Activated T-cell treated with anti-CD3 and anti-CD28 coated beads for 4 hours (primary cell): ENCODE results near the gene CCDC93.
"Not testable (repeated sequence)": the region's sequence is repeated elsewhere in the genome, so short reads cannot be mapped to it uniquely, and the experiment has no call there.

Source experiments
- DNase-seq: peaks from one replicate; pipeline ENCODE4 v3.0.0-alpha.2; 2020

Gene CCDC93

GRCh38 chr2:117949806-117950205 lies 64.1 kb downstream of the CCDC93 start:
- DNase-seq = no peak

DNA sequence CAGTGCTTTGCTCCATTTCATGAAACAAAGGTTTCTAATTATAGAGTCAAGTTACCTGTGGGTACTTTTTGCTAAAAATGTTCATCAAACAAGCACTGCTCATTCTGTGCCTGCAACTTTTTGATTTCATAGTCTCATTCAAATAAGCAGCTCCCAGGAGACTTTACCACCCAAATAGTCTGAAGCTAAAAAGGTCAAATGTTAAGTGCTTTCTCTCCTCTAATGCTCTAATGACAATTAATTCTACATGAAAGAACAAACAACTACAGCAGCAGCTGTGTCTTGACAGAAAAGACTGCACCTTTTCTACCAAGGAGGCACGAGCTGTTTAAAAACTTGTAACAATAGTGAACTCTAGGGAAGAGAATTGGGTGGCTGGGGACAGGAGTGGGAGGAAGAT lies 65.3 kb downstream of the CCDC93 start:
- no peak for DNase-seq

DNA sequence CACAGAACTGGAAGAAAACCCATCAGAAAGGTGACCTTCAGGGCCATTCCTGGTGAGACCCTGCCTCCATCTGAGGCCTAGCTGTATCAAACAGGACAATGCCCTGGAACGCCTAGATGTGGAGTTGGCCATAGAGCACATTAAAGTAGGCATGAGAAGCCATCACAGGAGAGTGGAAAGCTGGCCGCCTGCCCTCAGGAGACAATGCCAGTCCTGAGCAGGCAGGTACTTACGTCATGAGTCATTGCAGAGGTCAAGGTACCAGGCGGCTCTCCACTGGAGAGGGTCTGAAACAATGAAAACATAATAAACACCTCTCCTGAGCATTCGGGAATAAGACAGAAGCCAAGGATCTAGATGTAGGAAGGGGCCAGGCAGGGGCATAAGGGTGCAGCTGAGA lies 68.6 kb downstream of the CCDC93 start:
- no peak for DNase-seq

GRCh38 chr2:117944816-117945215 lies 69.1 kb downstream of the CCDC93 start:
- no peak for DNase-seq

DNA sequence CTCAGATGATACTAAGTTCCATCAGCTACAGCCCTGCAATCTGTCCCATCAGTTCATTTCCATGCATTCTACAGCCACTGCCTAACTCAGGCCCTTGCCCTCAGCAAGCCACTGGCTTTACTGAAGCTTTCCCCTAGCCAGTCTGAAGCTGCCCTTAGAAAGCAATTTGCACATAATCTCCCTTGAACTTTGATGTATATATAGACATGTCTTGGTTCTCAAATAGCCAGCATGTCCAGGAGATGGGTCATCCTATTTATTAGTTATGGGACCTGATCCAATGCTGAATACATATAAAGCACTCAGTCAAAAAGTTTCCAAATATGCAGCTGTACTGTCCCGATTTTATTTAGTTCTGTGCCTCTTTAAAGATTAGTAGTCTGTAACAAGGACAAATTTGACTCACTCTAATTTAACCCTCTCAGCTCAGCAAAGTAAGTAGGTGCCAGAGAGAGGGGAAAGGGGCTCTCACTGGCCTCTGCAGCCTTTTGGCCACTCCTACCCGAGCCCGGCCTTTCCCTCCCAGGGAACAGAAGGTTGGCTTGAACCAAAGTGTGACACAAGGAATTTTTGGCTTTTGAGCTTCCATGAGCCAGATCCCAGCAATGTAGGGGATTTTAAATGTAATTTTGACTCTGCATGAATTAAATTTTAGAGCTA lies 70.7 kb downstream of the CCDC93 start:
- DNase-seq = no peak

GRCh38 chr2:117942551-117942950 lies 71.3 kb downstream of the CCDC93 start:
- DNase-seq = no peak

GRCh38 chr2:117941693-117942092 lies 72.2 kb downstream of the CCDC93 start:
- no peak for DNase-seq

- DNase-seq = no peak
Observed at GRCh38 chr2:117940436-117940835, 73.4 kb downstream of the CCDC93 start.

GRCh38 chr2:117938611-117939010 lies 75.3 kb downstream of the CCDC93 start:
- DNase-seq = no peak

GRCh38 chr2:117936871-117937428 lies 76.9 kb downstream of the CCDC93 start:
- no peak for DNase-seq

- no peak for DNase-seq
Observed at GRCh38 chr2:117935954-117936353, 77.9 kb downstream of the CCDC93 start.

GRCh38 chr2:117935456-117935855 lies 78.4 kb downstream of the CCDC93 start:
- no peak for DNase-seq

DNA sequence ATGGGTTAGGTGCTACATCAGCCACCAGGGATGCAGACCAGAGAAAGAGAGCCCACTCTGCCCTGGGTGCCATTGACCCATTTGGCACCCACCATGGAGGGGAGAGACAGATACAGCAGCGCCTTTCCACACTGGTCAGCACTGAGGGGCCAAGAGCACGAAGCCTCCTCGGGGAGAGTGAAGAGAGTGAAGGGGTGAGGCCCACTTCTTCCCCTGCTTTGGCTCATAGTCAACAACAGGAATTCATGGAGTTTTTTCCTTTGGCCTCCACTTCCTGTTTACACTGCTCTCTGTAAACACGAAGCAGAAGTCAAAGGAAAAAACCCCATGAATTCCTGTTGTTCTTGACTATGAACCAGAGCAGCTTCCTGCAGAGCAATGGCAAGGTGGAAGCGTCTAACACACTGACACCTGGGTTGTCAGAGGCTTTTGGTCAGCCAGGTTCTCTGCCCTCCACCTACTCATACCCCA lies 80.0 kb downstream of the CCDC93 start:
- DNase-seq = no peak

DNA sequence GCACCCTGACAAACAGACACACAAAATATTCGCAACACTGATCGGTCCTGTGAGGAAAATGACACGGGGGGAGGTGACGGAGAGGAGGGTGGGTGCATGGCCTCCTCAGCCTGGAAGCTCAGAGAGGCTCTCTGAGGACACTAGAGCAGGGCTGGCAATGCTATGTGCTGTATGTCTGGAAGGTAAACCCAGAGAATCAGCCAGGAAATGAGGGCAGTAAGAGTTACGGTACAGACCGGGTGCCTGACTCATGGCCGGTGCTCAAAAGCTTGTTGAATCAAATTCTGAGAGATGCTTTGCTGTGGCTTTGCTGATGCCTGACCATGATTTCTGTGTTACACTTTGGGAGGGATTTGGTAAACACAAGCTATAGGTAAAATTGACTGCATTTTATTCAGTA lies 81.9 kb downstream of the CCDC93 start:
- no peak for DNase-seq

DNA sequence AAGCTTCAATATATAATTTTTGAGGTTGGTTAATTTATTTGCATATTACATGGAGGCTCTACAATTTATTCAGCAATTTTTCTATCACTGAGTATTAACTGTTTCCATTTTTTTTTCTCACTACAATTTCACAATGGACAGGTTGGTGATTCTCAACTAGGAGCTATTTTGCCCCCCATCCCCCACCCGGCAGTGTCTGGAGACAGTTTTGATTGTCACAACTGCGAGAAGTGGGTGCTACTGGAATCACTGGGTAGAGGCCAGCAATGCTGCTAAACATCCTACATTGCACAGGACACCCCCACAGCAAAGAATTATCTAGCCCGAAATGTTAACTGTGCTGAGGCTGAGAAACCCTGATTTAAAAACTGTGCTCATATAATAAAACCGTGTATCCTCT lies 82.6 kb downstream of the CCDC93 start:
- no peak for DNase-seq

- DNase-seq = no peak
Observed at GRCh38 chr2:117930775-117931174, 83.1 kb downstream of the CCDC93 start.

DNA sequence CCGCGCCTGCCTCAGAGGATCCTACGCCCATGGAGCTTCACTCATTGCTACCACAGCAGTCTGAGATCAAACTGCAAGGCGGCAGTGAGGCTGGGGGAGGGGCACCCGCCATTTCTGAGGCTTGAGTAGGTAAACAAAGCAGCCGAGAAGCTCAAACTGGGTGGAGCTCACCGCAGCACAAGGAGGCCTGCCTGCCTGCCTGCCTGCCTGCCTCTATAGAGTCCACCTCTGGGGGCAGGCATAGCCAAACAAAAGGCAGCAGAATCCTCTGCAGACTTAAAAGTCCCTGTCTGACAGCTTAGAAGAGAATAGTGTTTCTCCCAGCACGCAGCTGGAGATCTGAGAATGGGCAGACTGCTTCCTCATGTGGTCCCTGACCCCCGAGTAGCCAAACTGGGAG lies 90.4 kb downstream of the CCDC93 start:
- not testable (repeated sequence) for DNase-seq

GRCh38 chr2:117921520-117921919 lies 92.3 kb downstream of the CCDC93 start:
- no peak for DNase-seq

GRCh38 chr2:117918608-117919007 lies 95.3 kb downstream of the CCDC93 start:
- DNase-seq = no peak

DNA sequence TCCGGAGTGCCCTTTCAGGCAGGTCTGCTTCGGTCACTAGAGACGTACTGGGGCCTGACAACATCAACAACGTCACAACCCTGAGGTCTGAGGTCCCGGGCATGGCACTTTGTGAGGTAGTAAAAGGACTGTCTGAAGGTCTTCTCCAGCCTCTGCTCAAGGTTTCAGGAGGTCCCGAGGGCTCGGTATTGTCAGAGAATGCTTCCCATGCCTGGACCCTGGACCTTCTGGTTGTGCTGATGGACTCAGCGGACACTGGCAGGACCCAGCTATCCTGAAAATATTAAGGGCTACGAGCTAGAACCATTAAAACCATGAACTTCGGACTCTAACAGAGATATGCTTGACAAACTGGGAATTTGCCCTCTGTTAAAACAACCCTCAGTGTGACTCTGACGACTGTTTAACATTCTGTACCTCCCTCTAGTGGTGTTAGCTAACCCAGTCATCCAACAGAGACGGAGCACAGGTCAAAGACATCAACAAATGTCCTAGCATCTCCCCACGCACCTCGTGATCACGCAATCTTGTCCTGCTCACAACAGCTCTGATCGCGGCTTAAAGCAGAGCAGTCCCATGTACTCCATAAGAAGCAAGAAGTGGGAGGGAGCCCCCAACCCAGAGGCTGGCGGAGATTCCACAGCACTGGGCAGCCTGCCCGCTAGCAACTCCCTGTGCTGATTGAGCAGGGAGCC lies 96.5 kb downstream of the CCDC93 start:
- no peak for DNase-seq

DNA sequence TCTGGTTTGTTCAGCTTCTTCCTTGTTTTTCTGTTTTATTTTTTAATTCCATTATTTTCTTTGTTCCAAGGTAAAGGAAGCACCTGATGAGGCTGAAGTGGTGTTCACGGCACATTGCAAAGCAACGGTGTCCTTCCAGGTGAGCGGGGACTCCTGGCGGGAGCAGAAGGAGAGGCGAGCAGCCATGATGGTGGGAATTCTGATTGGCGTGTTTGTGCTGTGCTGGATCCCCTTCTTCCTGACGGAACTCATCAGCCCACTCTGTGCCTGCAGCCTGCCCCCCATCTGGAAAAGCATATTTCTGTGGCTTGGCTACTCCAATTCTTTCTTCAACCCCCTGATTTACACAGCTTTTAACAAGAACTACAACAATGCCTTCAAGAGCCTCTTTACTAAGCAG lies 110.9 kb downstream of the CCDC93 start:
- DNase-seq = no peak

- no peak for DNase-seq
Observed at GRCh38 chr2:117888897-117889296, 125.0 kb downstream of the CCDC93 start.

- DNase-seq = no peak
Observed at GRCh38 chr2:117885308-117885707, 128.6 kb downstream of the CCDC93 start.

DNA sequence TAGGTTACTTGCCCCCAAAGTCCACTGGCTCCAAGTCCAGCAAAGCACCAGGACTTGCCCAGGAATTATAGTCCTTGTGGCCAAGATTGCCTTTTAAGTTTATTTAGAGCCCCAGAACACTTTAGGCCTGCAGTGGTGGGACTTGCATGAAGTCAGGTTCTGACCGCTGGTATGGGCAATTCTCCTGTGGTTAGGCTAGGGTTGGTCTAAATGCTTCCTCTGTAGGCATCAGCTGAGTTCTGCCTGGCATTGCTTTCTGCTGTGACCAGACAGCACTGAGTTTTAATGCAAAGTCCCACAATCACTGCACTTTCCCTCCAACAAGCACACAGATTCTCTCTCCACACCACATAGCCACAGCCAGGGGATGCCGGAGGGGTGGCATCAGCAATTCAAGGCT lies 134.9 kb downstream of the CCDC93 start:
- DNase-seq = no peak
